VCaP (cell line): ENCODE measurements around the gene MAP2K4.

Experiments
- H3K27ac ChIP-seq: fragments of 450-650 bp; 2 replicates; pipeline ENCODE4 v1.5.1; 2017
- CTCF ChIP-seq: fragments of 450-650 bp; conservative IDR thresholded peaks from 2 replicates; pipeline ENCODE4 v1.5.1; 2017; ENCODE audit warnings: mild to moderate bottlenecking, moderate library complexity

Gene MAP2K4

GRCh38 chr17:12127177-12127576 is 106.5 kb downstream of the MAP2K4 start:
- H3K27ac ChIP-seq = no peak overlapping the region
- TF ChIP-seq CTCF = no peak

- no peak for TF ChIP-seq CTCF
- H3K27ac ChIP-seq = no peak overlapping the region
These were observed 107.0 kb downstream of the MAP2K4 start for GRCh38 chr17:12127667-12128066.

GRCh38 chr17:12128946-12129345 is 108.3 kb downstream of the MAP2K4 start:
- H3K27ac ChIP-seq = no peak overlapping the region
- TF ChIP-seq CTCF = no peak

- TF ChIP-seq CTCF = no peak
- H3K27ac ChIP-seq = no peak overlapping the region
These were observed 112.5 kb downstream of the MAP2K4 start for GRCh38 chr17:12133183-12133582.

- H3K27ac ChIP-seq = no peak overlapping the region
These were observed 113.4 kb downstream of the MAP2K4 start for GRCh38 chr17:12134101-12134500.

GRCh38 chr17:12134587-12134986 is 113.9 kb downstream of the MAP2K4 start:
- no peak for TF ChIP-seq CTCF
- no peak overlapping the region for H3K27ac ChIP-seq

More at GRCh38 chr17:12134101-12134500, 113.4 kb downstream of the MAP2K4 start:
- TF ChIP-seq CTCF = no peak

GRCh38 chr17:12136243-12136642 is 115.6 kb downstream of the MAP2K4 start:
- H3K27ac ChIP-seq = no peak overlapping the region
- TF ChIP-seq CTCF = no peak

GRCh38 chr17:12136646-12137045 is 116.0 kb downstream of the MAP2K4 start:
- TF ChIP-seq CTCF = no peak
- H3K27ac ChIP-seq = no peak overlapping the region
